Skin epidermis (tissue), 12 donors: Measurements from ENCODE around the gene IGF2BP1.
"Not testable (repeated sequence)": the region's sequence is repeated elsewhere in the genome, so short reads cannot be mapped to it uniquely, and the experiment has no call there.

Experiments used
- H3K27ac ChIP-seq, 21 experiments: fragments of 200-600 bp; sonication (generic) in 11 of 21; one replicate each; pipeline ENCODE4 v1.5.0; 2020; ENCODE audit warnings: mild to moderate bottlenecking in 3 of 21, inconsistent platforms in 2 of 21, moderate library complexity in 2 of 21
- H3K4me3 ChIP-seq, 7 experiments: fragments of 200-600 bp; sonication (generic) in 2 of 7; one replicate each; pipeline ENCODE4 v1.5.0; 2020; ENCODE audit warnings: inconsistent platforms in 2 of 7, mild to moderate bottlenecking in 2 of 7, moderate library complexity in 1 of 7

IGF2BP1 gene

GRCh38 chr17:48995304-48995973 lies 1.7 kb upstream of the IGF2BP1 start:
- no peak overlapping the region for H3K27ac ChIP-seq
- no peak overlapping the region for H3K4me3 ChIP-seq

GRCh38 chr17:48995974-48996721 lies 1.0 kb upstream of the IGF2BP1 start:
- no peak overlapping the region for H3K4me3 ChIP-seq
- no peak overlapping the region for H3K27ac ChIP-seq

GRCh38 chr17:48996722-48997102 lies 473 bp upstream of the IGF2BP1 start:
- Histone ChIP-seq H3K4me3 (no peak overlapping the region), H3K27ac (no peak overlapping the region)

- Histone ChIP-seq H3K27ac (no peak overlapping the region), H3K4me3 (peak overlapping the region in 2 of 7 experiments; percentile 14)
Measured at GRCh38 chr17:48997827-48998586, 822 bp downstream of the IGF2BP1 start.

GRCh38 chr17:48998587-48999440 lies 1.6 kb downstream of the IGF2BP1 start:
- H3K4me3 ChIP-seq: peak overlapping the region in 1 of 7 experiments; percentile 14
- no peak overlapping the region for H3K27ac ChIP-seq

GRCh38 chr17:49000943-49001342 lies 3.8 kb downstream of the IGF2BP1 start:
- no peak overlapping the region for H3K27ac ChIP-seq
- no peak overlapping the region for H3K4me3 ChIP-seq

GRCh38 chr17:49001671-49002070 lies 4.5 kb downstream of the IGF2BP1 start:
- Histone ChIP-seq H3K27ac (no peak overlapping the region), H3K4me3 (no peak overlapping the region)

DNA sequence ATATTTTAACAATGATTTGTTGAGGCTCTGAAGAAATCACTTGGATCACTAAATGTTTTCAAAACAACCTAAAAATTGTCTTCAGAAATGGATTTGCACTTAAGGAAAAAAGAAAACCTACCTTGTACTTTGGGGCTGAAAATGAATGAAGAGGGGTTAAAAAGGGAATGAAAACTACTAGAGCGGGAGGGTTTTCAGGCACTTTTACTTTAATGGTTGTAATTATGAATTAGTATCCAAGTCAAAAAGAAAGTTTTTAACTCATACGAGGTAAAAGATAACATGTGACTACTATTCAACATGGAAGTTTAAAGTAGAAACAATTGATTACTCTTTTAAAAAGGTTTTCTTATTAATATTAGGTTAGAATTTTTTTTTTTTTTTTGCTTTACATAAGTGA lies 5.1 kb downstream of the IGF2BP1 start:
- H3K4me3 ChIP-seq: no peak overlapping the region
- H3K27ac ChIP-seq: no peak overlapping the region

GRCh38 chr17:49002766-49003165 lies 5.6 kb downstream of the IGF2BP1 start:
- H3K4me3 ChIP-seq: no peak overlapping the region
- no peak overlapping the region for H3K27ac ChIP-seq

DNA sequence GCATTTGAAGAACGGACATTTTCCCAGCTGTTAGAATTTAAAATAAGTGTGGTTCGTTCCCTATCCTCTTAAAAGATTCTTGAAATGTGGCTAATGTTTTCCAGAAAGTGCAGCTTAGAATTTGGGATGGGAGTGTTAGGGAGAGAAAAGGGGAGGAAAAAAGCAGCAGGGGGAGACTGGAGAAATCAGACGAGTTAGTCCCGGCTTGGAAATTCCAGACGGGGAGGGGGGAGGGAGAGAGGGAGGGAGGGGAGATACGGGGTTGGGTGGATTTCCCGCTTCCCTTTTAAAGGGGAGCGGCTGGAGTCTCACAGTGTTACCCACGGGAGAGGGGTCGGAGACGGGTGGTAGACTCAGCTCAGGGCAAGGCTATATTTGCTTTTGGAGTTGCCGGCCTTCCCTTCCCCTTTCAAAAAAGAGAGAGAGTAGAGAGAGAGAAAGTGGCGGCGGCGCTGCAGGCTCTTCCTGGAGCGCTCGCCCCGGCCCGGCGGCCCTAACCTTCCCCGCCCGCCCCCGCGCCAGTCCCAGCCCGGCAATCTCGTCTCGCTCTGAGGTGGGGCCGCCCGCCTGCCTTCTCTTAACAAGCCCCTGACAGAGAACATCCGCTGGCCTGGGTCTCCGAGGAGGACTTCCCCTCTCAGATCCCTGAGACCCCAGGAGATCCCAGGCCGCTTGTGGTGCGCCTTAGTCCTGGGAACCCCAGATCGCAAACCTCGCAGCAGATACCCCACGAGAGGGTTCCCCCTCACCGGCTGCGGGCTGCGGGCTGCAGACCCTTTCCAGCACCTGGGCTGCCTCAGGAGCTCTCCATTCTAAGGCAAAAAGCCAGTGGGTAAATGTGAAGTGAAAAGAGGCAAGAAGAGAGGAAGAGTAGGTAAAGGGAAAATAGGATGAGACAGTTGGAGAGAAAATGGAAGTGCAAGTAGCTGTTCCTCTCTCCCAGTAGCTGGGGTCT lies 6.6 kb downstream of the IGF2BP1 start:
- no peak overlapping the region for H3K4me3 ChIP-seq

GRCh38 chr17:49005140-49005539 lies 8.0 kb downstream of the IGF2BP1 start:
- no peak overlapping the region for H3K4me3 ChIP-seq
- no peak overlapping the region for H3K27ac ChIP-seq

More for the DNA sequence above, 6.6 kb downstream of the IGF2BP1 start:
- H3K27ac ChIP-seq: no peak overlapping the region

- not testable (repeated sequence) for H3K4me3 ChIP-seq, H3K27ac ChIP-seq
Measured at GRCh38 chr17:49008908-49009307, 11.7 kb downstream of the IGF2BP1 start.

DNA sequence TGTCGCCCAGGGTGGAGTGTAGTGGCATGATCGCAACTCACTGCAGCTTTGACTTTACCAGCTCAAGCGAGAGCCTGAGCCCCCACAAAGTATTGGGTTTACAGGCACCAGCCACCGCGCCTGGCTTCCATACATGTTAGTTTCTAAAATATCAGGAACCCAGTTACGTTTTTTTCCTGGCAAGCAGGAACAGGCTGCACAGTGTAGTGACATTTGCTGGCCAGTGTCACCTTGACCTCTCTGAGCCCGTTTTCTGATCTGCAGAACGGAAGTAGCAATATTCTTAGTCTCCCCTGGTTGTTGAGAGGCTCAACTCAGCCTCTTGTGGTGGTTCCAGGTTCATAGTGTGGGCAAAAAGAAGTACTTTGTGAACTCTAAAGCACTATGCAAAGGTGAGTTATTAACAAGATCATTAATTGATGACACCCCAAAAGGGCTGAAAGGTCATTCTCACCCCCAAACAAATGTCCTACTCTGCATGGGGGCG lies 15.6 kb downstream of the IGF2BP1 start:
- H3K27ac ChIP-seq: no peak overlapping the region
- H3K4me3 ChIP-seq: no peak overlapping the region

DNA sequence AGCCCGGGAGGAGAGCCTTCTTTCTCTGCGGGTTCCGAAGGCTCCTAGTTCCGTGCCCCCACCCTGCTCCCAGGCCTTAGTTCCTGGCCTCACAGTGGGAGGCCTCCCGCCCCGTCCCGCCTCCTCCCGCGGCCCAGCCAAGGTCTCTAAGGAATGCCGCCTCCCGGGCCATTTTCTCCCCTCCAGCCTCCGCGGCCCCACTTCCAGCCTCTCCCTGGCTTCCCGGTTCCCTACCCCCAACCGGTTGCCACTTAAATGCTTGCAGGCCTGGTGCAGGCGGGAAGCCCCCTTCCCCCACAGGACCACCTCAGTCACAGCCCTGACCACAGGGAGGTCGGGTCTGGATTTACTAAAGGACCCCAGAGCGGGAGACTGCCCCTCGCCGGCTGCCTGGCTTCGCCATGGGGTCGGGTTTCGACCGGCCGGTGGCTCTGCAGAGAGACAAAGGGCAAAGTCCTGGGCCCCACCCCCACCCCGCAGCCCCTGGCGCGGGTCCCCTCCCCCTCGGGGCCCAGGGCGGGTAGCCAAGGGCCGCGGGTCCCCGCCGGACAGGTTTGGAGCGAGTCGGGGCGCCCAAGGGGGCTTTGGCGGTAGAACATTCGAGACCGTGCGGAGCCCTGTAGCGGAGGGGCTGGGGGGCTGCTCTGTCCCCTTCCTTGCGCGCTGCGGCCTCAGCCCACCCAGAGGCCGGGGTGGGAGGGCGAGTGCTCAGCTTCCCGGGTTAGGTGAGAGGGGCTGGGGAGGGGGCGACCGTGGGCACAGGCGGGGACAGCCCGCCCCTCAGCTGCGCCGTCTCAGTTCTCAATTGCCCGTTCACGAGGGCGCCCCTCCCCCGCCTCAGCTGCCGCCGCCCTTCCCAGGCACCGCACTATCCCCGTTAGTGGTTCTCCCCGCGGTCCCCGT lies 16.4 kb downstream of the IGF2BP1 start:
- Histone ChIP-seq H3K27ac (no peak overlapping the region), H3K4me3 (no peak overlapping the region)

DNA sequence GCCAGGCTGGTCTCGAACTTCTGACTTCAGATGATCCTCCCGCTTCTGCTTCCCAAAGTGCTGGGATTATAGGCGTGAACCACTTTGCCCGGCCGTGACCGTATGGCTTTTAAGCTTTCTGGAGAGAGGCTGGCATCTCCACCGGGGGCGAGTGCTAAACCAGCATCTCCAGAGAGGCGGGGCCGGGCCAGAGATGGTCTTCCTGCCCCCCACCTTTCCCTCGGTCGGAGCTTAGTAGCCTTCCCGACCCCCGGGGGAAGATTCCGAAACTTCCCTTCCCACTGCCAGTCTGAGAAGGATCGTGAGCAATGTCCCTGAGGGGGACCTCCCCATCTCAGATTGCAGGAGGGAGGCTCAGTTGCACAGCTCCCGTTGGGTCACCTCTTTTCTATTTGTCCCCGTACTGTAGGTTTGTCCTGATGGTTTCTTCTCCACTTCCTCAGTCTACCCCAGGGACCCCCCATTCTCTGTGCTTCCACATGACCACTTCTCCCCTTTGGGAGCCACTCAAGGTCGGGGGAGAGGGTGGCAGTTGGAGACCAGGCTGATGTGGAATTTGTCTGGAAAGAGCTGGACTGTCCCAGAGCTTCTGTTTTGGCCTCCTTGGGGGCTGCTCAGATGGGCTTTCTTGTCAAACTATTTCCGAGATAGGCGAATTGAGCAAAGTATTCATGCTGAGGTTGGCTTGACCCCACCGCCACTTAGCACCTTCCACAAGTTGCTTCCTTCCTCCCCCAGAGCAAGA lies 18.2 kb downstream of the IGF2BP1 start:
- Histone ChIP-seq H3K27ac (no peak overlapping the region), H3K4me3 (no peak overlapping the region)

DNA sequence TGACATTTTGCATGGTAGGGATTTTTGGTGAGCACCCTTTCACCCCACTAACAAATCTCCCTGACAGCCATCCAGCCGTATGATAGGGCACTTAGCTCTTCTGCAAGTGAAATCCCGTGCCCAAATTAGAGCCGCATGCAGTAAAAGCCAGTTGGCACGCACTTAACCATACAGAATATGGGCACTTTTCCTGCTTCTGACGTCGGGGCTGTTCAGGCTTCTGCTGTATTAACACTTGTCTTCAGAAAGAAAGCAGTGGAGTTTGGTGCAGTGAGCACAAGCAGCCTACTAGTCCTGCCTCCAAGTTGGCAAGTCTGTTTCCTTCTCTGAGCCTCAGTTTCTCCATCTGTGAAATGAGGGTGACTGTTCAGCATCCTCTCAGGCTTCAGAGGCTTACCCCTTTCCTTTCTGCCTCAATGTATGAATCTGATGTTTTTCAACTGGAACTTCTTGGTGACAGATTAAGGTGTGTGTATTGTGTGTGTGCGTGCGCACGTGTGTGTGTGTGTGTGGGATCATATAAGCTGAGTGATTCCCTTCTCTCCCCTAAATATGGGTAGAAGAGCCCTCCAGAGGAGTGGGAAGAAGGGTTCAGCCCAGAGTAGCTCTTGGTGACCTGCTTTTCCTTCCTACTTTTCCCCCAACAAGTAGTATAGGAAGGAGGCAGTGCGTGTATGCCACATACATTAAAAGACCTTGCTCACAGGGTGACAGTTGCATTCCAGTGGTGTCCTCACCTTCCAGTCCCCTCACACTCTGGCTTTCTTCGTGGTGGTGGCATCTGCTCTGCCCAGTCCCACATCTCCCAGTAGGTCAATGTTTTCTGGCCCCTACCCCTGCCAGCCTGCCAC lies 19.0 kb downstream of the IGF2BP1 start:
- Histone ChIP-seq H3K4me3 (no peak overlapping the region), H3K27ac (no peak overlapping the region)
